NCI-H2227 (cell line): ENCODE results near the gene DDIAS.
"Not testable (repeated sequence)": the region's sequence is repeated elsewhere in the genome, so short reads cannot be mapped to it uniquely, and the experiment has no call there.

ENCODE experiments used
- DNase-seq: peaks from one replicate; lab custom pipeline; 2025; ENCODE audit not compliant: unreplicated experiment; lab: John Stamatoyannopoulos, UW

Gene DDIAS

GRCh38 chr11:82922396-82923173 lies 21.0 kb downstream of the DDIAS start:
- DNase-seq: not testable (repeated sequence)

GRCh38 chr11:82924522-82925224 lies 23.1 kb downstream of the DDIAS start:
- DNase-seq: no peak

DNA sequence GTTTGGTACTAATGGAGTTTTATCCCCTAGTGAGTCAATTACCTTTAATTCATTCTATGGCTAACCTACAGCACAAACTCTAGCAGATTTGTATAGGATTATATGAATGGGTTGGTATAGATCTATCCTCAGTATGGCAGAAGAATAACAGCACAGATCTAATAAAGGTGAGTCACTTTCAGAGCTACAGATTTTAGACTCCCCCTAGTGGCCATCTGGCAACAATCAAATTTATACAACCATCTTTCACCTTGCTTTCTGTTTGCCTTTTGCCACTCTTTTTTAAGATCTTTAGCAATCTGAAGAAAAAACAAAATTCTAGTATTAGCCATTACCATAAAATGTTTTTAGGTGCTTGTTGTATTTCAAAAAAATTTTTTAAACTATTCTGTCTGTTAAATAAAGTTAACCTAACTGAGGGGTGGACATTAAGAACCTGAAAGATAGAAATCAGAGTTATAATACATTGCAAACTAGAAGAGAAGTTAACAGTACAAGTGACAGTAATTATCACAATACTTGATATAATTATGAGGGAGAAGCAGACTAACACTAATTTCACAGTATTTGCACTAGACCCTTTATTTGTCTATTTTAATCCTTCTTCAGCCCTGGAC lies 25.8 kb downstream of the DDIAS start:
- DNase-seq: peak; percentile 47

- no peak for DNase-seq
Observed at GRCh38 chr11:82929121-82929520, 27.6 kb downstream of the DDIAS start.

- no peak for DNase-seq
Observed at GRCh38 chr11:82930229-82930628, 28.7 kb downstream of the DDIAS start.

- DNase-seq: no peak
Observed at GRCh38 chr11:82930734-82931133, 29.2 kb downstream of the DDIAS start.

GRCh38 chr11:82932564-82932963 lies 31.0 kb downstream of the DDIAS start:
- no peak for DNase-seq

DNA sequence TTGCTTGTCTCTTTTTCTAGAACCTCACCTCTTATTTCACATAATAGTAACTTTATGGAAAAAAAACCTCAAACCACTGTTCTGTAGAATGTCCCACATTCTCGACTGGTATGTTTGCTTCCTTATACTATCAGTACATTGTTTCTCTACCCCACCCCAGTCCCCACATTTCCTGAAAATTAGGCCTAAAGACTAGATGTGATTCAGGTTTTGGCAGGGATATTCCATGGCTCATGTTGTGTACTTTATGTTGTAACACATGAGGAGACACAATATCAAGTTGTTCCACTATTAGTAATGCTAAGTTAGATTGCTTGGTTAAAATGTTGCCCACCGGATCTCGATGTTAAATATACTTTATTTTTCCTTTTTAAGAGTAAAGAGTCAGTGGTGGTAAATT lies 34.7 kb downstream of the DDIAS start:
- DNase-seq: no peak

DNA sequence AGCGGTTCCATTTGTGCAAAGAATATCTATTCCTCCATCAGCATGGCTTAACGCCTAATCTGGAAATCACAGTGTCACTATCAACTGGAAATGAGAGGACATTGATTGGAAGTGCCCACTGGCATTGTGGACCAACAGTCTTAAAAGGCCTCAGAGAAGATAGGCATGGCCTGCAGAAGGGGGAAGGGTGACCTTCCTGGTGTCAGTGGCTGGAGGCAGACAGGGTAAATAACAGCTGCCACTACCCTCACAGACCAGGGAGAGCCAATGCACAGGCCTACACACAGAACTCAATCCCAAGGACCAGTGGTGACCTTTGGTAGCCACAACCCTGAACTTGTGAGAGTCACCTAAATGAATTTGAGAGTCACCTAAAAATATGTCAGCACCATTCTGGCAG lies 36.0 kb downstream of the DDIAS start:
- DNase-seq: no peak

- no peak for DNase-seq
Observed at GRCh38 chr11:82939456-82939855, 37.9 kb downstream of the DDIAS start.

- DNase-seq: no peak
Observed at GRCh38 chr11:82942376-82942775, 40.8 kb downstream of the DDIAS start.

- DNase-seq: not testable (repeated sequence)
Observed at GRCh38 chr11:82943430-82943829, 41.9 kb downstream of the DDIAS start.

- DNase-seq: no peak
Observed at GRCh38 chr11:82944198-82944597, 42.7 kb downstream of the DDIAS start.

DNA sequence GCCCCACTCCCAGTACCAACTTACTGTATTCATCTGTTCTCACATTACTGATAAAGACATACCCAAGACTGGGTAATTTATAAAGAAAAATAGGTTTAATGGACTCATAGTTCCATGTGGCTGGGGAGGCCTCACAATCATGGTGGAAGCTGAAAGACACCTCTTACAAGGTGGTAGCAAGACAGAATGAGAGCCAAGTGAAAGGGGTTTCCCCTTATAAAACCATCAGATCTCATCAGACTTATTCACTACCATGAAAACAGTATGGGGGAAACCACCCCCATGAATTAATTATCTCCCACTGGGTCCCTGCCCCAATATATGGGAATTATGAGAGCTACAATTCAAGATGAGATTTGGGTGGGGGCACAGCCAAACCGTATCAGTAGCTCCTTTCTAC lies 43.5 kb downstream of the DDIAS start:
- DNase-seq: not testable (repeated sequence)

DNA sequence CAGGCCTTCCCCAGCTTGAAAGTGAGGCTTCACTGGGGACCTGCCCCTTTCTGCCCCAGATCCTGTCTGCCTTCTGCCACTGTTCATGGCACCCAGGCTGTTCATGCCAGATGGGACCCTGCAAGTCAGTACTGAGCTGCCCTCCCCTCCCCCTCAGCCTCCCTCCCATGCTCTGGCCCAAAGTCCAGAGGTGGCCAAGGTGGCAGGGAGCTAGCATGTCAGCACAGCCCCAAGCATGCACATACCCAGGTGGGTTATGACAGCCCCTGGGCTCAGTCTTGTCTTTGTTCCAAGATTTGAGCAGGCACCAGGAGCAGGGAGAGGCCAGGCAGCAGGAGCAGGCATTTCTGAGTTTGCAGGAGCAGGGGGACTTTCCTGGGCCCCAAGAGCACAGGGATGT lies 44.1 kb downstream of the DDIAS start:
- no peak for DNase-seq

- no peak for DNase-seq
Observed at GRCh38 chr11:82949352-82949751, 47.8 kb downstream of the DDIAS start.

- not testable (repeated sequence) for DNase-seq
Observed at GRCh38 chr11:82950502-82950901, 49.0 kb downstream of the DDIAS start.

- DNase-seq: peak; percentile 10
Observed at GRCh38 chr11:82955736-82956453, 54.4 kb downstream of the DDIAS start.

DNA sequence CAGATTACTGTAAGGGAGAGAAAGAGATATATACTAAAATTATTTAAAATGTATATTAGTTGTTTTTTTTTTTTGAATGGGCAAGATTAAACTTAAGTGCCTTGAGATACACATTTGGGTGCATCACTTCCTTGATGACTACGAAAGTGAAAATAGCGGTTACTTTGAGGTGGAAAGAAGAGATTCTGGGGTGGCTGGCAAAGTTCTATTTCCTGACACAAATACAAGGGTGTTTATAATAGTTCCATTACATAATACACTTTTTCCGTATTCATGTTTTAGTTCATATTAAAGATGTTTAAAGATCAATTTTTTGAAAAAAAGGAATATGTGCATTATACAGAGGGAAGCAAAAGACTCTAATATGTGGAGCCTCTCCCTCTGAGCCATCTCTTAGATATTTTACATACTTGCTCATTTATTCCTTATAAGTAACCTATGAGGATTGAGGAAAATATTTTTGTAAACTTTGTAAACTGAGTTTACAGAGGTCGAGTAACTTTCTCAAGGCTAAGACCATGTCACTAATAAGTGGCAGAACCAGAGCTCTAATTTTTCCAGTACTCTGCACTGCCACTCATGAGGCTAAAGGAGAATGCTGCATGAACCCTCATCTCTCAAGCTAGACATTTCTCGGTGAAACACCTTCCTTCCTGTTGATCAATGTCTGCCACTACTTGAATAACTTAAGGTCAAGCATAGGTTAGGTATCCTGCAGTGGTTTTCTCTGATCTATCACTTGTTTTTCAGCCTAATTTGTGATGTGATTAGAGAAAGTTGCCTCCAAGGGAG lies 58.6 kb downstream of the DDIAS start:
- DNase-seq: peak; percentile 29

DNA sequence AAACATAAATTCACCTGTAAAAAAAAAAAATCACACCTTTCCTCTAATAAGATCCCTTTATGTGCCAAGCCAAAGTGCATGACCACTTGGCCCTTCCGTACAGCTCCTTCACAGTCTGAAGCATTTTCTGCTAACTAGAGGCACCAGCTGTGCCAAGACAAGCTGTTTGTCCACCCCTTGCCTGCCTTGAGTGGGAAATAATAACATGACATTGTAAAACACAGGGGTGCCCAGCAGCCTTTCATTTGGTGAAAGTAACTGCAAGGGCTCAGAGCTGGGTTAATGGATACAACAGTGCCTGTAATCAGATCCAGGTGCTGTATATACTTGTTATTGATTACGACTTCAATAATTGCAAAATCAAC lies 59.2 kb downstream of the DDIAS start:
- DNase-seq: peak; percentile 38

- not testable (repeated sequence) for DNase-seq
Observed at GRCh38 chr11:82962021-82962420, 60.5 kb downstream of the DDIAS start.
